Duodenal mucosa (tissue), 2 donors: Measurements from ENCODE around the gene LRMDA.
A peak's percentile ranks its signal among the peaks of the same experiment; 100 is the strongest.

ENCODE experiments used
- H3K27ac ChIP-seq: one replicate; pipeline ENCODE4 v1.7.0; 2013; ENCODE audit warnings: low read depth, low read length
- H3K27me3 ChIP-seq, 2 donors: one replicate each; pipeline ENCODE4 v1.7.0; 2013; ENCODE audit warnings: low read length in 2 of 2, control low read depth in 1 of 2; ENCODE audit not compliant: insufficient read depth in 2 of 2, control insufficient read depth in 1 of 2
- H3K36me3 ChIP-seq, 2 donors: one replicate each; pipeline ENCODE4 v1.7.0; 2013; ENCODE audit warnings: low read length in 2 of 2, control low read depth in 1 of 2; ENCODE audit not compliant: insufficient read depth in 2 of 2, control insufficient read depth in 1 of 2
- H3K4me1 ChIP-seq, 2 donors: one replicate each; pipeline ENCODE4 v1.7.0; 2013; ENCODE audit warnings: low read length in 2 of 2, control low read depth in 1 of 2; ENCODE audit not compliant: insufficient read depth in 2 of 2, control insufficient read depth in 1 of 2
- H3K4me3 ChIP-seq, 2 donors: one replicate each; pipeline ENCODE4 v1.7.0; 2013; ENCODE audit warnings: low read length in 2 of 2, low read depth in 1 of 2
- H3K9ac ChIP-seq, 2 donors: one replicate each; pipeline ENCODE4 v1.7.0; 2013; ENCODE audit warnings: low read length in 2 of 2, low read depth in 1 of 2
- H3K9me3 ChIP-seq, 2 donors: one replicate each; pipeline ENCODE4 v1.7.0; 2013; ENCODE audit warnings: low read length in 2 of 2, control low read depth in 1 of 2; ENCODE audit not compliant: control insufficient read depth in 1 of 2

The LRMDA gene

DNA sequence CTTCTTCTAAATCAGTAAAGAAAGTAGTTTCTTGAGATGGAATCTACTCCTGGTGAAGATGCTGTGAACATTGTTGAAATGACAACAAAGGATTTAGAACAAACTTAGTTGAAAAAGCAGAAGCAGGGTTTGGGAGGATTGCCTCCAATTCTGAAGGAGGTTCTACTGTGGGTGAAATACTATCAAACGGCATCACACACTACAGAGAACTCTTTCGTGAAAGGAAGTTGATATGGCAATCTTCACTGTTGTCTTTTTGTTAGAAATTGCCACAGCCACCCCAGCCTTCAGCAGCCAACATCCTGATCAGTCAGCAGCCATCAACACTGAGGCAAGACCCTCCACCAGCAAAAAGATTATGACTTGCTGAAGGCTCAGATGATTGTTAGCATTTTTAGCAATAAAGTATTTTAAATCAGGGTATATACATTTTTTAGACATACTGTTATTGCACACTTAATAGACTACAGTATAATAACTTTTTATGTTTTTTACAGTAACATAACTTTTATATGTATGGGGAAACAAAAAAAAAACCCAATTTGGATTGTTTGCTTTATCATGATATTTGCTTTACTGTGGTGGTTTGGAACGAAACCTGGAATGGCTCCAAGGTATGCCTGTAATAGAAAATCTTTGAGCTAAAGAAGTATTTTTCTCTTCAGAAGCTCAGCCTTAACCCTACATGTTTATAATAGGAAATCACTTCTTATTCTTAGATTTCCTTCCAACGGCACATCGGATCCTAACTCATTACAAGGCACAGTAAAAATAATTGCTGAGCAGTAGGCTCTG, 257.3 kb downstream of the LRMDA start:
- H3K9ac ChIP-seq = no peak overlapping the region
- H3K4me1 ChIP-seq = peaks cover 10 to 14% of the 10 kb centered on the region in 2 donors
- H3K27me3 ChIP-seq = no peaks in the 10 kb centered on the region
- H3K27ac ChIP-seq = no peak overlapping the region
- H3K36me3 ChIP-seq = no peaks in the 10 kb centered on the region
- no peak overlapping the region for H3K4me3 ChIP-seq
- H3K9me3 ChIP-seq = peaks cover 2 to 11% of the 10 kb centered on the region in 2 donors

DNA sequence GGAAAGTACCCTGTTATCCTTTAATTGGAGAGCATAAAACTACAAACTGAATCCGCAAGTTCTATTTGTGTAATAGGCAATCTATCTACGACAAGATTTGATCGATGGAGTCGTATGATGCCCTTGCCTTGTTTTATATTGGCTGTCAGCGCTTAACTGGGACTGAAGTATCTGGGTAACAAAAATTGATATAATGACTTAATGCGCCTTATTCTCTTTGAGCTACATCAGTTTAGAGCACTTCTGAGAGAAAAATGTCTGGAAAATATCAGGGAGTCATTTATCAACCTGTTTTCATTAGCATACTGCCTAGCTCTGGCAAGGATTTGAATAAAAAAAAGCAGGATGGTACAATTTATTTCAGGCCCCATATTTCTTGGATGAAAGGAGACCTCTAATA, 262.1 kb downstream of the LRMDA start:
- Histone ChIP-seq H3K4me3 (no peak overlapping the region), H3K36me3 (no peaks in the 10 kb centered on the region), H3K9ac (no peak overlapping the region), H3K27ac (no peak overlapping the region), H3K27me3 (no peaks in the 10 kb centered on the region), H3K9me3 (peaks cover 0 to 4% of the 10 kb centered on the region in 2 donors), H3K4me1 (no peaks in the 10 kb centered on the region)

DNA sequence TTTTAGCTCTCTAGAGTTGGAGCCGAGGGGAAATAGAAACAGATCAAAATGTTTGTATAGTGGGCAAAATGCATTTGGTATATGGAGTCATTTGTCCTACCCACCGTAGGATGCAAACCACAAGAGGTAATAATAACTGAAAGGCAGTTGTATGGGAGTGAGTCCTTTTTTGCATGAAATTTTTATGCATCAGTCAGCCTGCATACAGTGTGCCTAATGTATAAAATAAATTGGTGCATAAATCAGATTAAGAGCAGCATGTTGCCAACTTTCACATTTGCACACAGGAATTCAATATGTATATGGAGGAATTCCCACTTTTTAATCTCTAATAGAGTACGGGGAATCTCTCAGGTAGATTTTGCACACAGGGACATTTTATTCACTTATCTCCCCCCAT, 262.8 kb downstream of the LRMDA start:
- H3K4me1 ChIP-seq = no peaks in the 10 kb centered on the region
- no peaks in the 10 kb centered on the region for H3K27me3 ChIP-seq
- peaks cover 0 to 4% of the 10 kb centered on the region in 2 donors for H3K9me3 ChIP-seq
- H3K4me3 ChIP-seq = no peak overlapping the region
- no peak overlapping the region for H3K9ac ChIP-seq
- H3K27ac ChIP-seq = no peak overlapping the region
- no peaks in the 10 kb centered on the region for H3K36me3 ChIP-seq

DNA sequence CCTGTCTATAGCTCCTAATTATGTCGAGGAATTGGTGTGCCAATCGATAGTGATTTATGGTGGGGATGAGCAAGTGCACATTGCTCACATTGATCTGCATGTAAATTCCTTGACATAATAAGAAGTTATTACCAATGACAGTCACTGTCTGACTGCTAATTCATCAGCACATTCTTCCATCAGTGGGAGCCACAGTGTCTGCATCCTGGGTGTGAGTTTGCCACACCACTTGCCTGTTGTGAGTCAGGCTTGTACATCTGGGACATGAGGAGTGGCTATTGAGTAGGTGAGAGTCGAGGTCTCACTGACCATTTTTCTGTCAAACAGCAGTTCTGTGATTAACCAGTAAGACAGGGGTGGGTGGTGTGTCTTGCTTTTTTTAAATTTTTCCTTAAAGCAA, 263.4 kb downstream of the LRMDA start:
- H3K27ac ChIP-seq = no peak overlapping the region
- no peak overlapping the region for H3K4me3 ChIP-seq
- H3K9ac ChIP-seq = no peak overlapping the region
- no peaks in the 10 kb centered on the region for H3K4me1 ChIP-seq
- H3K27me3 ChIP-seq = no peaks in the 10 kb centered on the region
- H3K9me3 ChIP-seq = peaks cover 0 to 4% of the 10 kb centered on the region in 2 donors
- no peaks in the 10 kb centered on the region for H3K36me3 ChIP-seq

DNA sequence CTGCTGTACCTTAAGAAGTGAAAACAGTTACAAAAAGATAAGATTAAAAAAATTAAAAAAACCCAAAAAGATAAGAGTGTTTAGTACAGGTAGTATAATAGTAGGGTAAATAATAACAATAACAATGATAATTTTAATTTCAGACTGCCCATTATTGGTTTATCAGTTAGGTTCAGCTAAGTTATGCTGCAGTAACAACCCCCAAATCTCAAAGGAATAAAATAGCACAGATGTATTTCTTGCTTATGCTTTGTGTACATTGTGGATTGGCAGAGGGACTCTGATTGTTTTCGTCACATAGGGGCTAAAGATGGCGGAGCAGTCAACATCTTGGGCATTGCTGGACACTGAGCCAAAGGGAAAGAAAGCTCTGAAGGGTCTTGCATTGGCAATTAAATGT, 264.6 kb downstream of the LRMDA start:
- Histone ChIP-seq H3K27ac (no peak overlapping the region), H3K9ac (no peak overlapping the region), H3K27me3 (no peaks in the 10 kb centered on the region), H3K4me3 (no peak overlapping the region), H3K9me3 (peaks cover 0 to 4% of the 10 kb centered on the region in 2 donors), H3K4me1 (no peaks in the 10 kb centered on the region), H3K36me3 (no peaks in the 10 kb centered on the region)

DNA sequence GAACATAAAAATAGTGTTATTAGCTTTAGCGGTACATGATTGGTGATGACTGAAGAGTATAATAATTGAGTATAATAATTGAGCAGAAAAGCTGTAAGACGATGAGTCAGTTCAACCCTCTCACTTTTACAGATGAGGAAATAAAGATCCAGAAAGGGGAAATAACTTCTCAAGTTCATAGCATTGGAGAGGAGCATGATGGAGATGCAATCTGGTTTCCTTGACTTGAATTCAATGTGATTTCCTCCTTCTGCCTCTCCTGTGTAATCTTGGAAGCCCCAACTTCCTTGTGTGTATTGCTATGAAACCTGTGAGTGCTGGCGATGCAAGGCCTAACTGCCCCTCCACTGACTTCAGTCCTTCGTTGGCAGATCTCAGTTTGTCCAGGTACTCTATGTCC, 265.1 kb downstream of the LRMDA start:
- Histone ChIP-seq H3K9ac (no peak overlapping the region), H3K27me3 (no peaks in the 10 kb centered on the region), H3K27ac (no peak overlapping the region), H3K36me3 (no peaks in the 10 kb centered on the region), H3K9me3 (peaks cover 0 to 4% of the 10 kb centered on the region in 2 donors), H3K4me3 (no peak overlapping the region), H3K4me1 (no peaks in the 10 kb centered on the region)

DNA sequence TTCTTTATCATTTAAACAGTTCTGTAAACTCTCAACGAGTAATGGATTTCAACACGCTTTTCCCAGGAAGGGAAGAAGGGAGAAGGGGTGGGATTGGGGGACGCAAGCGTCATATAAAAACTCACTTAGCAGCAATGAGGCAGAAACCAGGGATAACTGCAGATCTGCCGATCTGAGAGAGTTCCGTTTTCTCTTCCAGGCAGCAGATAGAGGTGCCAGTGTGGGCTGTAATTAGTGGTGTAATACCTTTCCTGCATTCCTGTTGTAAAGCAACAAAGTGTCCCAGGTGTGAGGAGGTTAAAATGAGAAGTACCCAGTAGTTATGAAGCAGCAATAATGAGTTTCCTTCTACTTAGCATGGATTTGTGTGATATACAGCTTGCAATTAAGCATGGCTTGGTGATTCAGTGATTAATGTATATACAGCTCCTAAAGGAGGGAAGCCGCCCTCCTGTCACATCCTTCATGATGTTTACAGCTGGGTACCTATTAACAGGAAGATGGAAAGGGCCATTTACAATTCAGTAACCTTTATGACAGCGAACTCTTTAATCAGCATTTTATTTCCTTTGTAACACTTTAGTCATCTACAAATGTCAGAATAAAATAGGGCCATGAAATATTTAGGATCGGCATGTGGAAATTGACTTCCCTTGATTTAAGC, 271.9 kb downstream of the LRMDA start:
- Histone ChIP-seq H3K27me3 (no peaks in the 10 kb centered on the region), H3K27ac (no peak overlapping the region), H3K4me1 (peaks cover 5 to 9% of the 10 kb centered on the region in 2 donors), H3K9me3 (no peaks in the 10 kb centered on the region), H3K4me3 (peak overlapping the region in 1 of 2 donors; percentile 40), H3K9ac (no peak overlapping the region), H3K36me3 (no peaks in the 10 kb centered on the region)

DNA sequence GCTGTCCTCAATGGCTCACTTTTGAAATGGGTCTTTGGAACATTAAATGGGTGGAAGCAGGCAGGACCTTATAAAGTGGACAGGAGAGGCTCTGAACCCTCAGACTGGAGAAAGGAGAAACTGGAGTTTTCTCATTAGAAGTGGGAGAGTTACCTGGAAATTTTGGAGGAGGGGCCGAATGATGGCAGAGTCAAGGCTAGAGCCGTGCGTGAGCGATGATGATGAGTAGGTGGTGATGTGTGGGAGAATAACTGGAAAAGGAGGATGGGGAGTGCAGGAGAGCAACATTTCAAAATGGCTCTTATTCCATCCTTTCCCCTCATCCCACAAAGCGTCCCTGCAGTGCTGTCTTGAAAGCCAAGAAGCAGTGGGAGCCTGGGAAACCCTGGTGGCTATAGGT, 274.0 kb downstream of the LRMDA start:
- no peak overlapping the region for H3K27ac ChIP-seq
- H3K27me3 ChIP-seq = no peaks in the 10 kb centered on the region
- H3K4me3 ChIP-seq = no peak overlapping the region
- H3K9me3 ChIP-seq = no peaks in the 10 kb centered on the region
- H3K9ac ChIP-seq = no peak overlapping the region
- peaks cover 5 to 9% of the 10 kb centered on the region in 2 donors for H3K4me1 ChIP-seq
- no peaks in the 10 kb centered on the region for H3K36me3 ChIP-seq

DNA sequence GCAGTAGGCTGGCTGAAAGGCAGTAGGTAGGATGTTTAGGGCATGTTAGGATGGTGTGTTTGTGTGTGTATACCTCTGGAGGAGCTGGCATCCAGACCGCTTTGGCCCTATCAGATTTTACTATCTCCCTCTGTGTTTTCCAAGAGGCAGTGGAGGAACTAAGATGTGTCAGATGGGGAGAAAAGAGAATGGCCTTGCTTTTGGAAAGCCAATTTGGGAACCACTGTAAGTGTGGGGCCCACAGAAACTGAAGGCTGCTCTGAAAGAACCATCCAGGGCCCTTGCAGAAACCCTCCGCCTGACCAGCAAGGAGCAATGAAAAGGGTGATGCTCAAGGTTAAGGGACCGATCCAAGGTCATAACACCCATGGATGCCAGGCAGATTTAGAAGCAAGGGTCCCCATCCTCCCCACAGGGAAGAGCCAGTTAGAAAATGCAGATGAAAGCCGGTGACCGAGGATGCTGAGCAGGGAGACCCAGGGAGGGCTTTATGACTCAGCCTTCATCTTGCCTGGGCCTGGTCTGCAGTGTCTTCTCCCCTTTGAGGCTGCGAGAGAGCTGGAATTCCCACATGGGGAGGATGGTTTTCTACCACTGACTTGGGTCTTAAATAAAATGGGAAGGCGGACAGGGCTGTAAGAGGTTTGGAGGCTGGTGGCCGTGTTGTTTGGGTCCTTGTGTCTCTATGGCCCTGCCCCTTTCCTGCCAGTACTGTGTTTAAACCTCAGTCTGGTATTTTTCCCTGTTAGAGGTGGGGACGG, 275.8 kb downstream of the LRMDA start:
- Histone ChIP-seq H3K4me1 (peaks cover 5 to 9% of the 10 kb centered on the region in 2 donors), H3K4me3 (no peak overlapping the region), H3K27me3 (no peaks in the 10 kb centered on the region), H3K27ac (no peak overlapping the region), H3K9ac (no peak overlapping the region), H3K9me3 (no peaks in the 10 kb centered on the region), H3K36me3 (no peaks in the 10 kb centered on the region)

DNA sequence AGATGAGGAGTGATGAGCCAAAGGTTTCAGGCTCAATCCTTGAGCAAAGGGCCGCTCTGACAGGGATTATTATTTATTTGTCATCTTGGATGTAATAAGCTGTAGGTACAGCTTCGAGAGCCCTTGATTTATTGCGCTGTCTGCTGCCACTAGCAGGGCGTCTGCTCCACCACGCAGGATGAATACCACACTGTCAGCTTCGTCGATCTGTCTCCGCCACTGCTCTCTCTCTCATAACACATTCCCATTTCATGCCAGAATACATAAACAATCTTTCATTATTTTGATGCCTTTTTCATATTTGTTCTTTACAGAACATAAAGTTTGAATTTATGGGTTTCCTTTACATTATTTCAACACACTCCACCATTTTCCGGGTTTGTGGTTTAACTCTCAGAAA, 276.6 kb downstream of the LRMDA start:
- no peaks in the 10 kb centered on the region for H3K36me3 ChIP-seq
- no peaks in the 10 kb centered on the region for H3K9me3 ChIP-seq
- H3K27me3 ChIP-seq = no peaks in the 10 kb centered on the region
- H3K9ac ChIP-seq = no peak overlapping the region
- H3K27ac ChIP-seq = no peak overlapping the region
- no peak overlapping the region for H3K4me3 ChIP-seq
- peaks cover 5 to 7% of the 10 kb centered on the region in 2 donors for H3K4me1 ChIP-seq
